Kidney epithelial cell (primary cell): Measurements from ENCODE around the gene CHID1. TPM values are rescaled to one million over a fixed set of nuclear protein-coding genes. Genes with fewer than 3 reads are reported as not detected.

Source experiments
- DNase-seq: peaks from one replicate; pipeline ENCODE4 v3.0.0-alpha.2; 2010; ENCODE audit warnings: low read depth
- H3K27me3 ChIP-seq: 2 replicates; pipeline ENCODE4 v1.6.0; 2011; ENCODE audit warnings: low read length; ENCODE audit not compliant: control insufficient read depth, insufficient read depth
- H3K36me3 ChIP-seq: 2 replicates; pipeline ENCODE4 v1.5.1; 2011; ENCODE audit warnings: low read length; ENCODE audit not compliant: control insufficient read depth, insufficient read depth
- H3K4me3 ChIP-seq: 2 replicates; pipeline ENCODE4 v1.5.1; 2011; ENCODE audit warnings: low read depth, mild to moderate bottlenecking, control low read depth, low read length
- CTCF ChIP-seq: IDR thresholded peaks from 2 replicates; pipeline ENCODE4 v1.5.1; 2011; ENCODE audit warnings: mild to moderate bottlenecking, moderate library complexity, low read length, control low read depth, inconsistent platforms; ENCODE audit not compliant: insufficient read depth, poor library complexity, severe bottlenecking
- total RNA-seq: library from RNA; depleted of rRNA; stranded (reverse); fragments of >200 nt; gene quantifications from 2 replicates; pipeline ENCODE4 v1.2.3, GENCODE V29; 2015

CHID1 gene
- total RNA-seq, 1 donor from 2014 or later: 90.0 TPM

DNA sequence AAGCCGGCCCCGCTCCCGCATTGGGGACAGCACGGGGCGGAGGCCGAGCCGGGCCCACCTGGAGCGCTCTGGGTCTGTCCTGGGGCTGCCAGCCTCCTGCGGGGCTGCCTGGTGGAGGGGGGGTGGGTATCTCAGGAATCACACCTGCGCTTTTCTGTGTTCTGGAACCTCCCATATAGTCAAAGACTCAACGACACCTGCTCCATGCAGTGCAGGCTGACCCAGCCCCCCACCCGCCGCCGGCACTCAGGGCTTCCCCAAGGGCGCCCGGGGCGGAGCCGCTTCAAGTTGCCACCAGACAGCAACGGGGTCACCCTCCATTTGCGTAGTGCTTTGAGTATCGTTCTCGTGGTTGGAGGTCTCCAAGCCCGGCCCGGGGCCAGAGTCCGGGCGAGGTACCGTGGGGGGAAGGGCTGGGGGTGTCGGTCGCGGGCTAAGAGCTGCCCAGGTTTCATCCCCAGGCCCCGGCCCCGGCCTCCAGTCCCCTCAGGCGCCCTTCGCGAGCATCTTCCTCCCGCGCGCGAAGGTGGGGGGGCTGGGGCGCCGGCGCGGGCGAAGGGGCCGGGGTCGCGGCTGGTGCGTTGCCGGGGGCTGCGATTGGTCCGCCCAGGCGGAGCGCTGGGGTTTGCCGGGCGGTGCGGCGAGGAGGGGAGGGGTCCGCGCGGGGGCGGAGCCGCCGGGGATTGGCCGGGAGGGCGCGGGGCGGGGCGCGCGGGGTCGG is 61.3 kb downstream of the CHID1 start:
- no peak for TF ChIP-seq CTCF
- Histone ChIP-seq H3K27me3 (no peaks in the 10 kb centered on the region), H3K4me3 (peak overlapping the region; percentile 33), H3K36me3 (no peaks in the 10 kb centered on the region)
- DNase-seq: no peak

GRCh38 chr11:848380-848931 is 62.2 kb downstream of the CHID1 start:
- TF ChIP-seq CTCF: peak; percentile 97
- H3K27me3 ChIP-seq: no peaks in the 10 kb centered on the region
- no peak overlapping the region for H3K4me3 ChIP-seq
- DNase-seq: no peak
- H3K36me3 ChIP-seq: no peaks in the 10 kb centered on the region

DNA sequence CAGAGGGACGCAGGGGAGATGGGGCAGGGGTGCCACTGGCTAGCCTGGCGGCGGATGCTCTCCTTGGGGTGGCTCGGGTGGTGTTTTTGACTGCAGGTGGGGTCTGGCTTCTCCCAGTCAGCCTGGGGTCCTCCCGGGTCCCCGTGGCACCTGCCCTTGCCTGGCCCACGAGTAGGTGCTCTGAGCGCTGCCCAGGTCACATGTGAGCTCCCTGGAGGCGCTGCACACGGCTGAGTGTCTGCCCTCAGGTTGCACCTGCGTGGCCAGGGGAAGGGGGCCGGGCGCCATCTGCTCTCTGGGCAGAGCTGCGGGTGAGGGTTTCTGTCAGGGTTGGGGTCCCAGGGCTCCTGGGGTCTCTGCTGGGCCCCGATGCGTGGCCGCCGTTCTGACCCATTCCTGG is 62.7 kb downstream of the CHID1 start:
- Histone ChIP-seq H3K27me3 (no peaks in the 10 kb centered on the region), H3K4me3 (no peak overlapping the region), H3K36me3 (no peaks in the 10 kb centered on the region)
- TF ChIP-seq CTCF: no peak
- no peak for DNase-seq

- no peak for DNase-seq
- Histone ChIP-seq H3K36me3 (no peaks in the 10 kb centered on the region), H3K27me3 (no peaks in the 10 kb centered on the region), H3K4me3 (no peak overlapping the region)
- no peak for TF ChIP-seq CTCF
Observed at GRCh38 chr11:846496-847098, 64.0 kb downstream of the CHID1 start.

GRCh38 chr11:845872-846495 is 64.6 kb downstream of the CHID1 start:
- H3K36me3 ChIP-seq: peaks cover 2% of the 10 kb centered on the region
- no peak for DNase-seq
- no peak for TF ChIP-seq CTCF
- no peaks in the 10 kb centered on the region for H3K27me3 ChIP-seq
- no peak overlapping the region for H3K4me3 ChIP-seq
